Bronchial epithelial cell (primary cell): ENCODE measurements around the gene AP1G1. TPM values are rescaled to one million over a fixed set of nuclear protein-coding genes. Genes with fewer than 3 reads are reported as not detected.
"Not testable (repeated sequence)": the region's sequence is repeated elsewhere in the genome, so short reads cannot be mapped to it uniquely, and the experiment has no call there.

Experiments used
- DNase-seq: peaks from one replicate; pipeline ENCODE4 v3.0.0-alpha.2; 2010; ENCODE audit warnings: low read depth
- FAIRE-seq: peaks from 2 replicates; lab custom pipeline; 2011; peaks lifted over from hg19 to GRCh38; lab: Jason Lieb, UNC
- H3K27me3 ChIP-seq: 2 replicates; pipeline ENCODE4 v1.5.1; 2011; ENCODE audit warnings: low read length; ENCODE audit not compliant: control insufficient read depth, insufficient read depth
- H3K36me3 ChIP-seq: 2 replicates; pipeline ENCODE4 v1.5.1; 2011; ENCODE audit warnings: low read length; ENCODE audit not compliant: control insufficient read depth, insufficient read depth
- H3K4me3 ChIP-seq: 2 replicates; pipeline ENCODE4 v1.5.1; 2011; ENCODE audit warnings: mild to moderate bottlenecking, low read depth, low read length, control low read depth
- total RNA-seq: library from RNA; depleted of rRNA; stranded (reverse); fragments of >200 nt; gene quantifications from 2 replicates; pipeline ENCODE4 v1.2.1, GENCODE V29; 2014
- TF ChIP-seq, protein P1 (sequence below): IDR thresholded peaks from 2 replicates; pipeline ENCODE4 v1.5.1; 2011; ENCODE audit warnings: mild to moderate bottlenecking, moderate library complexity, low read length, control low read depth, inconsistent platforms; ENCODE audit not compliant: insufficient read depth, severe bottlenecking

Gene AP1G1
- total RNA-seq, 1 donor from 2014 or later = 29.5 TPM

DNA sequence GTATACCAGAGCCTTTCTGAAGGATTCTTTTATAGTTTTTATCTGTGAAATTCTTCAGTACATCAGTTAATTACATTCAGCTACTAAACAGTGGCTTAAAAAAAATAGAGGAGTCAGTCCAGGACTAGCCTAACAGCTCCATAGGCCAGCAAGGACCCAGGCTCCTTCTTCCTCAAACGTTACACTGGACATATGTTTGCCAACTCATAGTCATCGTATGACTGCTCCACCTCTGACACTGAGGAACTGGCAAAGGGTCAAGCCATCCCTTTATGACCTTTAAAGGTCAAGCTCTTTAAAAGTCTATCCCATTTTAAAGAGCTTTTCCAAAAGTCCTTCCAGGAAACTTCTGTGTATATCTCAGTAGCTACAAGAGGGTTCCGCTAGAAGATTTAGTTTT, 120.8 kb downstream of the AP1G1 start:
- TF ChIP-seq, protein P1, sequence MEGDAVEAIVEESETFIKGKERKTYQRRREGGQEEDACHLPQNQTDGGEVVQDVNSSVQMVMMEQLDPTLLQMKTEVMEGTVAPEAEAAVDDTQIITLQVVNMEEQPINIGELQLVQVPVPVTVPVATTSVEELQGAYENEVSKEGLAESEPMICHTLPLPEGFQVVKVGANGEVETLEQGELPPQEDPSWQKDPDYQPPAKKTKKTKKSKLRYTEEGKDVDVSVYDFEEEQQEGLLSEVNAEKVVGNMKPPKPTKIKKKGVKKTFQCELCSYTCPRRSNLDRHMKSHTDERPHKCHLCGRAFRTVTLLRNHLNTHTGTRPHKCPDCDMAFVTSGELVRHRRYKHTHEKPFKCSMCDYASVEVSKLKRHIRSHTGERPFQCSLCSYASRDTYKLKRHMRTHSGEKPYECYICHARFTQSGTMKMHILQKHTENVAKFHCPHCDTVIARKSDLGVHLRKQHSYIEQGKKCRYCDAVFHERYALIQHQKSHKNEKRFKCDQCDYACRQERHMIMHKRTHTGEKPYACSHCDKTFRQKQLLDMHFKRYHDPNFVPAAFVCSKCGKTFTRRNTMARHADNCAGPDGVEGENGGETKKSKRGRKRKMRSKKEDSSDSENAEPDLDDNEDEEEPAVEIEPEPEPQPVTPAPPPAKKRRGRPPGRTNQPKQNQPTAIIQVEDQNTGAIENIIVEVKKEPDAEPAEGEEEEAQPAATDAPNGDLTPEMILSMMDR = no peak
- FAIRE-seq (no peak), DNase-seq (no peak)
- Histone ChIP-seq H3K27me3 (no peaks in the 10 kb centered on the region), H3K36me3 (no peaks in the 10 kb centered on the region), H3K4me3 (no peak overlapping the region)

DNA sequence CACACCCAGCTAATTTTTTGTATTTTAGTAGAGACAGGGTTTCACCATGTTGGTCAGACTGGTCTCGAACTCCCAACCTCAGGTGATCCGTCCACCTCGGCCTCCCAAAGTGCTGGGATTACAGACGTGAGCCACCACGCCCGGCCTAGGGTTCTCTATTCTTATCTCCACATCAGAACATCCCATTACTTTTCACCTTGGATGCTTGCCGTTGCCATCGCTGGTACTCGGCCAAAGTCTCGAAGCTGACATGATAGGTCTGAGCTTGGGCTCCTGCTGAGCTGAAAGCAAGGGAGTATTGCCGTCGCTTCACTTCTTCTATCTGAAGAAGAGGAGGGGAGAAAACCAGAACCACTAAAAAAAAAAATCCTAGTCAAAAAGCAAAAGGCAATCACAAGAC, 124.4 kb downstream of the AP1G1 start:
- H3K27me3 ChIP-seq, DNase-seq, H3K36me3 ChIP-seq, H3K4me3 ChIP-seq, FAIRE-seq: not testable (repeated sequence)

DNA sequence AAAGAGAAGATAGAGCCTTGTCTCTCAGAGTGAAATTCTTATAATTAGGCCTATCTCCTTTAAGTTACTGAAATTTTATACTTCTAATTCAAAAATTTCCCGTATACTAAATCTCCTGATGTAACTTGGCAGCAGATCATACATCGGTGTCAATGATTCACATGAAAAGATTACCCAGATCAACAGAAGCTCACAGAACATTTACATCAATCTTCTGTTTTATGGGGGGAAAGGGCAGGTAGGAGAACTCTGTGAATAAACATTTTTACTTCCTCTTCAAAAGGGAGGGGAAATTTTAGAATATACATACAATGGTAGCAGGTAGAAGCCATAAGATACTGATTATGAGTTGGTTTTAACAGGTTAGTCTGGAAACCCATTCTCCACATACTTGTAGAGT, 127.3 kb downstream of the AP1G1 start:
- Histone ChIP-seq H3K27me3 (no peaks in the 10 kb centered on the region), H3K36me3 (peaks cover under 1% of the 10 kb centered on the region), H3K4me3 (no peak overlapping the region)
- TF ChIP-seq, protein P1 = no peak
- FAIRE-seq (no peak), DNase-seq (no peak)

Other genes starting within 250 kb of the AP1G1 start
- gene TAT, start 231.7 kb downstream of the AP1G1 start, total RNA-seq = not detected in 2 replicates
- 16.6 and 21.3 TPM in 2 replicates for gene MARVELD3, start 182.7 kb downstream of the AP1G1 start, total RNA-seq
- gene PHLPP2, start 84.1 kb downstream of the AP1G1 start, total RNA-seq = 2.6 and 4.0 TPM in 2 replicates
- 9.2 and 12.9 TPM in 2 replicates for gene ATXN1L, start 37.1 kb upstream of the AP1G1 start, total RNA-seq
- 8.2 and 9.5 TPM in 2 replicates for gene ZNF821, start 75.3 kb upstream of the AP1G1 start, total RNA-seq
- 147 and 157 TPM in 2 replicates for gene IST1, start 86.7 kb upstream of the AP1G1 start, total RNA-seq
- gene PKD1L3, start 191.6 kb upstream of the AP1G1 start, total RNA-seq = not detected in 2 replicates
- gene DHODH, start 199.9 kb upstream of the AP1G1 start, total RNA-seq = 5.0 and 11.1 TPM in 2 replicates
- not detected in 2 replicates for gene HP, start 245.7 kb upstream of the AP1G1 start, total RNA-seq